Measurements from ENCODE around the gene TFF1.

TFF1 gene

DNA sequence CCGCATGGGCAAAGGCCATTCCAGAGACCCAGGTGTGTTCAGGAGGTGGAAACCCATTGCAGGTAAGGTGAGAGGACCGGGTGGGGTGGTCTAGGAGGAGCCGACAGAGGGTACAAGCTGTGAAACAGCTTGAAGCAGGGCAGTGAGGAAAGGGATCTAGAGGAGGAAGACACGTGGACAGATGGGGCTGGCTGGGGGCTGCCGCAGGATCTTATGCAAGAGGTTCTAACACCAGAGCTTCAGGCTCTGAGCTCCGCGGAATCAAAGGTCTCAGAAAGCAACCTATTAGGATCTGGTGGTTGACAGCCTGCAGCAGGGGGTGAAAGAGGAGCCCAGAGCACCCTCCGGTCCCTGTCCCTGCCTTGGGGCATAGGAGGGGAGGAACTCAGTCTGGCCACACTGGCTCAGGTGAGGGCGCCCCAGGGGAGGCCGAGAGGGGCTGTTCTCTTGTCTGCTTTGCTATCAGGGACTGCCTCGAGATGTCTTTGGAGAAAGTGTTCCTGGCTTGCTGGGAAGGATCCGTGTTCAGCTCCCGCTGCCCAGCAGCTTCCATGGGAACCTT is 1.9 kb downstream of the TFF1 start:
- Histone ChIP-seq H3K9ac (ENCODE audit: low read depth in 1 of 2, low read length in 2 of 2) (no peak overlapping the region), H3K27ac (ENCODE audit: low read depth in 2 of 2, low read length in 2 of 2) (no peak overlapping the region), H3K4me3 (ENCODE audit: low read length in 2 of 2) (no peak overlapping the region), H3K27me3 (ENCODE audit: control insufficient read depth in 2 of 2, insufficient read depth in 2 of 2, low read length in 2 of 2) (no peaks in the 10 kb centered on the region), H3K9me3 (ENCODE audit: control insufficient read depth in 2 of 2, low read length in 2 of 2) (peaks cover 0 to 3% of the 10 kb centered on the region in 2 donors), H3K4me1 (ENCODE audit: control insufficient read depth in 2 of 2, insufficient read depth in 2 of 2, low read length in 2 of 2) (peaks cover 11 to 22% of the 10 kb centered on the region in 2 donors), H3K36me3 (ENCODE audit: control insufficient read depth in 2 of 2, insufficient read depth in 2 of 2, low read length in 2 of 2) (no peaks in the 10 kb centered on the region)

DNA sequence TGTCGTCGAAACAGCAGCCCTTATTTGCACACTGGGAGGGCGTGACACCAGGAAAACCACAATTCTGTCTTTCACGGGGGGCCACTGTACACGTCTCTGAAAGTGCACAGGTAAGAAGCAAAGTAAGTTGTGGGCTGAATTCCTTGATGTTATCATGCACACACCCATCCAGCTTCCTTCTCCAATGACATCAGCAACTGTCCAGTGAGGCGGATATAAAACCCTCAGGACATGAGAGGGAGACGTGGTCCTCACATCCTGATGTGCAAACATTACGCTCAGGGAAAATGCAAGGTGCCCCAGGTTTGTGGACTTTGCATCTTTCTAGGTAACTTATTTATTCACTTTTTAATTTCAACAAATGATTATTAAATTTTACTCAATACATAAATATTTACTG is 3.0 kb downstream of the TFF1 start:
- no peak overlapping the region for H3K9ac ChIP-seq (ENCODE audit: low read depth in 1 of 2, low read length in 2 of 2)
- no peaks in the 10 kb centered on the region for H3K36me3 ChIP-seq (ENCODE audit: control insufficient read depth in 2 of 2, insufficient read depth in 2 of 2, low read length in 2 of 2)

DNA sequence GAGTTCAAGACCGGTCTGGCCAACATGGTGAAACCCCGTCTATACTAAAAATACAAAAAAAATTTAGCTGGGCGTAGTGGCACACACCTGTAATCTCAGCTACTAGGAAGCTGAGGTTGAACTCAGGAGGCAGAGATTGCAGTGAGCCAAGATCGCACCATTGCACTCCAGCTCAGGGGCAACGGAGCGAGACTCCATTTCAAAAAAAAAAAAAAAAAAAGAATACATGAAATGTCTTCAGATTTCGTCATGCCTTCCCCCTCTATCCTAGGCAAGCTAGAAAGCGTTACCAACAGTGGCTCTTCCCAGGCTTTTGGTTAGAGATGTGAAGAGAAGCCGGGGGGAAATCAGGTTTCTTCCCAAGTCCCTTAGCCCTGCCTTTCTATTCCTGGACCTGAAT is 3.6 kb downstream of the TFF1 start:
- Histone ChIP-seq H3K9me3 (ENCODE audit: control insufficient read depth in 2 of 2, low read length in 2 of 2) (peaks cover 0 to 3% of the 10 kb centered on the region in 2 donors), H3K4me1 (ENCODE audit: control insufficient read depth in 2 of 2, insufficient read depth in 2 of 2, low read length in 2 of 2) (peaks cover 11 to 20% of the 10 kb centered on the region in 2 donors), H3K27me3 (ENCODE audit: control insufficient read depth in 2 of 2, insufficient read depth in 2 of 2, low read length in 2 of 2) (no peaks in the 10 kb centered on the region), H3K9ac (ENCODE audit: low read depth in 1 of 2, low read length in 2 of 2) (no peak overlapping the region), H3K4me3 (ENCODE audit: low read length in 2 of 2) (no peak overlapping the region), H3K36me3 (ENCODE audit: control insufficient read depth in 2 of 2, insufficient read depth in 2 of 2, low read length in 2 of 2) (no peaks in the 10 kb centered on the region), H3K27ac (ENCODE audit: low read depth in 2 of 2, low read length in 2 of 2) (no peak overlapping the region)

More for the DNA sequence above, 3.0 kb downstream of the TFF1 start:
- Histone ChIP-seq H3K4me1 (ENCODE audit: control insufficient read depth in 2 of 2, insufficient read depth in 2 of 2, low read length in 2 of 2) (peaks cover 11 to 22% of the 10 kb centered on the region in 2 donors), H3K27me3 (ENCODE audit: control insufficient read depth in 2 of 2, insufficient read depth in 2 of 2, low read length in 2 of 2) (no peaks in the 10 kb centered on the region), H3K9me3 (ENCODE audit: control insufficient read depth in 2 of 2, low read length in 2 of 2) (peaks cover 0 to 3% of the 10 kb centered on the region in 2 donors), H3K27ac (ENCODE audit: low read depth in 2 of 2, low read length in 2 of 2) (no peak overlapping the region), H3K4me3 (ENCODE audit: low read length in 2 of 2) (no peak overlapping the region)

DNA sequence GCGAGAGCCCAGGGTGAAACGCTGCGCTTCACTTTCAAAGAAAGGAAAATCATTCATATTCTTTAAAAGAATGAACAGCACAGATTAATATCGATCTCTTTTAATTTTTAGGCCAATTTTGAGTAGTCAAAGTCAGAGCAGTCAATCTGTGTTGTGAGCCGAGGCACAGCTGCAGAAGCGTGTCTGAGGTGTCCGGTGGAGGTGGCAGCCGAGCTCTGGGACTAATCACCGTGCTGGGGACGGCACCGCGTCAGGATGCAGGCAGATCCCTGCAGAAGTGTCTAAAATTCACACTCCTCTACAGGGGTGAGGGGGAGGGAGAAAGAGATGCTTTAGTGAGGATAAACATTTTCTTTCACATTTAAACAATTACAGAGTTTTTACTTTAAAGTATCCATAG is 4.1 kb downstream of the TFF1 start:
- H3K27me3 ChIP-seq (ENCODE audit: control insufficient read depth in 2 of 2, insufficient read depth in 2 of 2, low read length in 2 of 2) = no peaks in the 10 kb centered on the region
- no peaks in the 10 kb centered on the region for H3K36me3 ChIP-seq (ENCODE audit: control insufficient read depth in 2 of 2, insufficient read depth in 2 of 2, low read length in 2 of 2)
- no peak overlapping the region for H3K27ac ChIP-seq (ENCODE audit: low read depth in 2 of 2, low read length in 2 of 2)
- peaks cover 8 to 15% of the 10 kb centered on the region in 2 donors for H3K4me1 ChIP-seq (ENCODE audit: control insufficient read depth in 2 of 2, insufficient read depth in 2 of 2, low read length in 2 of 2)
- peaks cover 0 to 3% of the 10 kb centered on the region in 2 donors for H3K9me3 ChIP-seq (ENCODE audit: control insufficient read depth in 2 of 2, low read length in 2 of 2)
- H3K4me3 ChIP-seq (ENCODE audit: low read length in 2 of 2) = no peak overlapping the region
- no peak overlapping the region for H3K9ac ChIP-seq (ENCODE audit: low read depth in 1 of 2, low read length in 2 of 2)

DNA sequence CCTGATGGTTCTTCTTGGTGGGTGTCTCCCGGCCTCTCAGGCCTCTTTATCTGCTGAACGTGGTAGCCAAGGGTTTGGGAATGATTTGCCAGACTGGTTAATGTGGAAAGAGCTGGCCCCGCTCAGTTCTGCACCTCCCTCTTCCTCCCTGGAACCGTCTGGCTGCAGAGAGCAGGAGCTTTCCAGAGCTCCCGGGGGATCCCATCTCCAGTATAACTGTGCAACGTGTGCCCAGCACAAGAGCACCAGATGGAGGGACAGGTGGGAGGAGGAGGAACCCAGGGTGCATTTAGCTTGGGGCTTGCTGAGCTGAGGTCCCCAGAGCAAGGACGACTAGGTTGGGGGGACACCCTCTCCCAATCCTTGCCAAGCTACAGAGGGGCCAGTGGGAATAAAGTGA is 5.0 kb downstream of the TFF1 start:
- Histone ChIP-seq H3K4me3 (ENCODE audit: low read length in 2 of 2) (no peak overlapping the region), H3K9me3 (ENCODE audit: control insufficient read depth in 2 of 2, low read length in 2 of 2) (peaks cover 0 to 5% of the 10 kb centered on the region in 2 donors), H3K4me1 (ENCODE audit: control insufficient read depth in 2 of 2, insufficient read depth in 2 of 2, low read length in 2 of 2) (peaks cover 2 to 6% of the 10 kb centered on the region in 2 donors), H3K27ac (ENCODE audit: low read depth in 2 of 2, low read length in 2 of 2) (no peak overlapping the region), H3K9ac (ENCODE audit: low read depth in 1 of 2, low read length in 2 of 2) (no peak overlapping the region), H3K36me3 (ENCODE audit: control insufficient read depth in 2 of 2, insufficient read depth in 2 of 2, low read length in 2 of 2) (no peaks in the 10 kb centered on the region), H3K27me3 (ENCODE audit: control insufficient read depth in 2 of 2, insufficient read depth in 2 of 2, low read length in 2 of 2) (no peaks in the 10 kb centered on the region)

DNA sequence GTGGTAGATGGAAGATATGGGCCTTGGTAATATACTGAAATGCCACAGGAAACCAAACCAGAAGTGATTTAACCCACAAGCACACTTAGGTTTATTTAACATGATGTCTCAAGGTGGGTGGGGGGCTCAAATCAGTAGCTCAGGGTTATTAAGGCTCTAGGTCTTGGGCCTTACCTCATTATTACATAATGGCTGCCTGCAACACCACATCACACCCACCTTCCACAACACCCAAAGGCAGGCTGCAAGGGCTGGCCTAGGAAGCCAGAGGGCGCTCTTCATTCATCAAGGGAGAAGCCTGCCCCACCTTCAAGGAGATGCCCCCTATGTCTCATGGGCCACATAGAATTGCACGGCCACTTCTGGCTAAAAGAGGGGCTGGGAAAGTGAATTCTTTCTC is 6.0 kb downstream of the TFF1 start:
- Histone ChIP-seq H3K9ac (ENCODE audit: low read depth in 1 of 2, low read length in 2 of 2) (no peak overlapping the region), H3K27ac (ENCODE audit: low read depth in 2 of 2, low read length in 2 of 2) (no peak overlapping the region), H3K27me3 (ENCODE audit: control insufficient read depth in 2 of 2, insufficient read depth in 2 of 2, low read length in 2 of 2) (no peaks in the 10 kb centered on the region), H3K4me1 (ENCODE audit: control insufficient read depth in 2 of 2, insufficient read depth in 2 of 2, low read length in 2 of 2) (no peaks in the 10 kb centered on the region), H3K36me3 (ENCODE audit: control insufficient read depth in 2 of 2, insufficient read depth in 2 of 2, low read length in 2 of 2) (no peaks in the 10 kb centered on the region), H3K4me3 (ENCODE audit: low read length in 2 of 2) (no peak overlapping the region), H3K9me3 (ENCODE audit: control insufficient read depth in 2 of 2, low read length in 2 of 2) (peaks cover 0 to 8% of the 10 kb centered on the region in 2 donors)

DNA sequence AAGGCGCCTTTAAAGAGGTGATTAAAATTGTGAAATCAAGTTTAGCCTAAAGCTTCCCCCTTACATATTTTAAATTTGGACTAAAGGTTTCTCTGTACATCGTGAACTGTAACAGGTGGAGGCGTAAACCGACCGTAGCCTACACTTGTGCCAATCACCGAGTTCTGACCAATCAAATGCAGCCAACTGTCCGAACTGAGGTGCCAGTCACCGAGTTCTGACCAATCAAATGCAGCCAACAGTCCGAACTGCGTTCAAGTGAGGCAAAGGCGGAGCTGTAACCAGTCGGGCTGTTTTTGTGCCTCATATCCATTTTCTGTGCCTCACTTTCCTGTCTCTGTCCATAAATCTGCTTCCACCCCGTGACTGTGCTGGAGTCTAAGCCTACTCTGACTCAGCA is 7.4 kb downstream of the TFF1 start:
- H3K4me1 ChIP-seq (ENCODE audit: control insufficient read depth in 2 of 2, insufficient read depth in 2 of 2, low read length in 2 of 2) = no peaks in the 10 kb centered on the region
- H3K36me3 ChIP-seq (ENCODE audit: control insufficient read depth in 2 of 2, insufficient read depth in 2 of 2, low read length in 2 of 2) = no peaks in the 10 kb centered on the region
- H3K27ac ChIP-seq (ENCODE audit: low read depth in 2 of 2, low read length in 2 of 2) = no peak overlapping the region
- H3K27me3 ChIP-seq (ENCODE audit: control insufficient read depth in 2 of 2, insufficient read depth in 2 of 2, low read length in 2 of 2) = no peaks in the 10 kb centered on the region
- peaks cover 0 to 8% of the 10 kb centered on the region in 2 donors for H3K9me3 ChIP-seq (ENCODE audit: control insufficient read depth in 2 of 2, low read length in 2 of 2)
- no peak overlapping the region for H3K9ac ChIP-seq (ENCODE audit: low read depth in 1 of 2, low read length in 2 of 2)
- H3K4me3 ChIP-seq (ENCODE audit: low read length in 2 of 2) = no peak overlapping the region

DNA sequence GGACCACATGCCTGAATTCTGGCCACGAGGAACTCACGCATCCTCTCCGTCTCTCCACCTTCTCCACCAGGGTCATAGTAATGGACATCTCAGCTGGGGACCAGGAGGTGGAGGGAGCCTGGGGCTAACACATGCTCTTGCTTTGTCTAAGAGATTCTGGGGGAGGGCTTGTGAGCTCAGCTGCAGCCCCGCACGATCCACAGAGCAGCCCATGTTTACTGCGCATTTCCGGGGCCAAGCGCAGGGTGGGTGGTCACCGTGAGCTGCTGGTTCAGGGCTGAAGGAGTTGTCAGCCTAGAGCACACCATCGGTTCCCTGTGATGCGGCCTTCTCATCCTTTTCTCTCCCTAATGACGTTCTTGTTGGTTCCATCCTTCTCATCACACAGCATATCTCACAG is 8.1 kb downstream of the TFF1 start:
- H3K27ac ChIP-seq (ENCODE audit: low read depth in 2 of 2, low read length in 2 of 2) = no peak overlapping the region
- H3K4me3 ChIP-seq (ENCODE audit: low read length in 2 of 2) = no peak overlapping the region
- no peaks in the 10 kb centered on the region for H3K27me3 ChIP-seq (ENCODE audit: control insufficient read depth in 2 of 2, insufficient read depth in 2 of 2, low read length in 2 of 2)
- H3K4me1 ChIP-seq (ENCODE audit: control insufficient read depth in 2 of 2, insufficient read depth in 2 of 2, low read length in 2 of 2) = no peaks in the 10 kb centered on the region
- H3K9me3 ChIP-seq (ENCODE audit: control insufficient read depth in 2 of 2, low read length in 2 of 2) = peaks cover 0 to 8% of the 10 kb centered on the region in 2 donors
- no peak overlapping the region for H3K9ac ChIP-seq (ENCODE audit: low read depth in 1 of 2, low read length in 2 of 2)
- no peaks in the 10 kb centered on the region for H3K36me3 ChIP-seq (ENCODE audit: control insufficient read depth in 2 of 2, insufficient read depth in 2 of 2, low read length in 2 of 2)

DNA sequence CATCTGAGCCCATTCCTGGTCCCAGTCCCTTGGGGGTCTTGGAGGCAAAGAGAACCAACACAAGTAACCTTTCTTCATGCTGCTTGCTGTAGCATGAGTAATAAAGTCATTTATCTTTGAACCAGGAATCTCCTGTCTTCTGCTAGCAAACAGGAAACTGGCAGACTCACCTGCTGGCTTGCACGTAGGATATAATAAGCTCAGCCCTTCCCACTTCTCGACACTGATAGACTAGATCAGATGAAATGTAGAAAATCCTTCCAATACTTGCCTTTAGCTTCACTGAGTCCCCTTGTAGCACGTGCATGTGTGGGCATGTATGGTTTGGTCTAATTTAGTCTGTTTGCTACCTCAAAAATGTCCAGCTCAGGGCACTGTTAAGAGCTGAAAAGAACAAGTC is 9.0 kb downstream of the TFF1 start:
- Histone ChIP-seq H3K36me3 (ENCODE audit: control insufficient read depth in 2 of 2, insufficient read depth in 2 of 2, low read length in 2 of 2) (no peaks in the 10 kb centered on the region), H3K27me3 (ENCODE audit: control insufficient read depth in 2 of 2, insufficient read depth in 2 of 2, low read length in 2 of 2) (no peaks in the 10 kb centered on the region), H3K9ac (ENCODE audit: low read depth in 1 of 2, low read length in 2 of 2) (no peak overlapping the region), H3K9me3 (ENCODE audit: control insufficient read depth in 2 of 2, low read length in 2 of 2) (peaks cover 0 to 8% of the 10 kb centered on the region in 2 donors), H3K4me3 (ENCODE audit: low read length in 2 of 2) (no peak overlapping the region), H3K4me1 (ENCODE audit: control insufficient read depth in 2 of 2, insufficient read depth in 2 of 2, low read length in 2 of 2) (no peaks in the 10 kb centered on the region), H3K27ac (ENCODE audit: low read depth in 2 of 2, low read length in 2 of 2) (peak overlapping the region; percentile 5 to 64)

DNA sequence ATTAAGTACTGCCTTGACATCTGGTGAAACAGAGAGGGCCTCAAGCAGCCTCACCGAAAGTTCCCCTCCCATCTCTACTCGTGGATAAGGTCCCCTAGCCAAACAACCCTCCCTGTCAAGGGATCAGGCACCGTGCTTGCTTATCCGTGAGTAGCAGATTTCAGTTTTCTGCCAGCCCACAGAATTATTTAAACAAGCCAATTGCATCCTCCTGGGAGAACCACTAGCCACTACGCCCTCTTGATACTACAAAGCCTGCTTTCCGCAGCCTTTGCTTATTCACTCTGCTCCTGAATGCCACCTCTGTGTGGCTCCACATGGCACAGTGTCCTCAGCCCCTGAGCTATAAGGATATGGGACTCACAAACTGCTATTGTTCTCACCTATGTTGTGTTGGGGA is 9.7 kb downstream of the TFF1 start:
- Histone ChIP-seq H3K27me3 (ENCODE audit: control insufficient read depth in 2 of 2, insufficient read depth in 2 of 2, low read length in 2 of 2) (no peaks in the 10 kb centered on the region), H3K36me3 (ENCODE audit: control insufficient read depth in 2 of 2, insufficient read depth in 2 of 2, low read length in 2 of 2) (no peaks in the 10 kb centered on the region), H3K4me1 (ENCODE audit: control insufficient read depth in 2 of 2, insufficient read depth in 2 of 2, low read length in 2 of 2) (no peaks in the 10 kb centered on the region), H3K27ac (ENCODE audit: low read depth in 2 of 2, low read length in 2 of 2) (peak overlapping the region in 1 of 2 donors; percentile 5), H3K4me3 (ENCODE audit: low read length in 2 of 2) (no peak overlapping the region), H3K9me3 (ENCODE audit: control insufficient read depth in 2 of 2, low read length in 2 of 2) (peaks cover 0 to 8% of the 10 kb centered on the region in 2 donors), H3K9ac (ENCODE audit: low read depth in 1 of 2, low read length in 2 of 2) (no peak overlapping the region)

DNA sequence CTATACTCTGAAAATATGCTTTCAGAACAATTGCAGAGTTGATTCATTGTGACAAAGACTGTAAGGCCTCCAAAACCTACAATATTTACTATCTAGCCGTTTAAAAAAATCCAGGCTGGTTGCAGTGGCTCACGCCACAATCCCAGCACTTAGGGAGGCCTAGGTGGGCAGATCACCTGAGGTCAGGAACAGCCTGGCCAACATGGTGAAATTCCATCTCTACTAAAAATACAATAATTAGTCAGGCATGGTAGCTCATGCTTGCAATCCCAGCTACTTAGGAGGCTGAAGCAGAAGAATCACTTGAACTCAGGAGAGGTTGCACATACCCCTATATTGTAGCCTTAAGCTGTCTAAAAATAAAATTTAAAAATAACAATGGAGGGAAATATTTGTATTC is 10.3 kb downstream of the TFF1 start:
- H3K36me3 ChIP-seq (ENCODE audit: control insufficient read depth in 2 of 2, insufficient read depth in 2 of 2, low read length in 2 of 2) = no peaks in the 10 kb centered on the region
- no peak overlapping the region for H3K4me3 ChIP-seq (ENCODE audit: low read length in 2 of 2)

More for the DNA sequence above, 10.3 kb downstream of the TFF1 start:
- no peaks in the 10 kb centered on the region for H3K27me3 ChIP-seq (ENCODE audit: control insufficient read depth in 2 of 2, insufficient read depth in 2 of 2, low read length in 2 of 2)
- H3K9ac ChIP-seq (ENCODE audit: low read depth in 1 of 2, low read length in 2 of 2) = no peak overlapping the region
- no peak overlapping the region for H3K27ac ChIP-seq (ENCODE audit: low read depth in 2 of 2, low read length in 2 of 2)
- peaks cover 0 to 8% of the 10 kb centered on the region in 2 donors for H3K9me3 ChIP-seq (ENCODE audit: control insufficient read depth in 2 of 2, low read length in 2 of 2)
- H3K4me1 ChIP-seq (ENCODE audit: control insufficient read depth in 2 of 2, insufficient read depth in 2 of 2, low read length in 2 of 2) = no peaks in the 10 kb centered on the region

All from mucosa of rectum (tissue), 2 donors.